Measurements from ENCODE around the gene SLC6A4. TPM values are rescaled to one million over a fixed set of nuclear protein-coding genes. Genes with fewer than 3 reads are reported as not detected.

The SLC6A4 gene
- 140 TPM for total RNA-seq
- long read RNA-seq, full-length matches to known transcripts, result 31 of 124 reads
- long read RNA-seq, partial matches to known transcripts, result 62 of 124 reads
- long read RNA-seq, other reads (novel, unspliced or antisense), result 31 of 124 reads

- H3K4me1 ChIP-seq, result peaks cover 36% of the 10 kb centered on the region
- intact Hi-C loops (cut with DNase I), result no loop called here
Observed at GRCh38 chr17:30235386-30236296, at the start of gene SLC6A4. SLC6A4 (minus strand) TSS chr17:30235697; CDS start chr17:30221958, 13,739 bp downstream.

GRCh38 chr17:30279156-30279555 lies 43.7 kb upstream of the SLC6A4 start:
- Histone ChIP-seq H3K4me1 (no peaks in the 10 kb centered on the region), H3K9me3 (no peaks in the 10 kb centered on the region)
- intact Hi-C loops (cut with DNase I), result no loop called here

More at GRCh38 chr17:30235386-30236296, at the start of gene SLC6A4:
- Histone ChIP-seq H3K36me3 (no peaks in the 10 kb centered on the region), H3K4me3 (peak within 1 kb of the TSS; percentile 47), H3K9me3 (no peaks in the 10 kb centered on the region), H3K27me3 (ENCODE audit: low read depth) (peaks cover 42% of the 10 kb centered on the region), H3K27ac (peak within 1 kb of the TSS; percentile 78)
- DNase-seq, result peak; percentile 48
- no peak for TF ChIP-seq CTCF (IDR thresholded peaks at IDR 0.05)
- ATAC-seq, result peak; percentile 48 to 73

GRCh38 chr17:30278032-30278431 lies 42.5 kb upstream of the SLC6A4 start:
- TF ChIP-seq CTCF (IDR thresholded peaks at IDR 0.05), result peak; percentile 54
- DNase-seq (no peak), ATAC-seq (peak in 1 of 2 donors; percentile 54)
- Histone ChIP-seq H3K9me3 (no peaks in the 10 kb centered on the region), H3K27me3 (ENCODE audit: low read depth) (no peaks in the 10 kb centered on the region), H3K4me1 (no peaks in the 10 kb centered on the region), H3K36me3 (peaks cover 58% of the 10 kb centered on the region), H3K27ac (no peak overlapping the region), H3K4me3 (no peak overlapping the region)
- intact Hi-C loops (cut with DNase I), result no loop called here

More at GRCh38 chr17:30279156-30279555, 43.7 kb upstream of the SLC6A4 start:
- Histone ChIP-seq H3K27me3 (ENCODE audit: low read depth) (no peaks in the 10 kb centered on the region), H3K36me3 (peaks cover 57% of the 10 kb centered on the region), H3K4me3 (no peak overlapping the region), H3K27ac (no peak overlapping the region)
- no peak for TF ChIP-seq CTCF (IDR thresholded peaks at IDR 0.05)
- no peak for ATAC-seq
- no peak for DNase-seq

GRCh38 chr17:30275911-30276310 lies 40.4 kb upstream of the SLC6A4 start:
- Histone ChIP-seq H3K27ac (no peak overlapping the region), H3K27me3 (ENCODE audit: low read depth) (no peaks in the 10 kb centered on the region), H3K4me1 (no peaks in the 10 kb centered on the region), H3K36me3 (peaks cover 64% of the 10 kb centered on the region), H3K4me3 (no peak overlapping the region), H3K9me3 (no peaks in the 10 kb centered on the region)
- DNase-seq (no peak), ATAC-seq (no peak)
- intact Hi-C loops (cut with DNase I), result no loop called here
- TF ChIP-seq CTCF (IDR thresholded peaks at IDR 0.05), result no peak

GRCh38 chr17:30274887-30275286 lies 39.4 kb upstream of the SLC6A4 start:
- intact Hi-C loops (cut with DNase I), result no loop called here
- no peak for TF ChIP-seq CTCF (IDR thresholded peaks at IDR 0.05)
- Histone ChIP-seq H3K36me3 (peaks cover 64% of the 10 kb centered on the region), H3K4me3 (no peak overlapping the region), H3K27me3 (ENCODE audit: low read depth) (no peaks in the 10 kb centered on the region), H3K9me3 (no peaks in the 10 kb centered on the region), H3K27ac (no peak overlapping the region), H3K4me1 (no peaks in the 10 kb centered on the region)
- no peak for DNase-seq
- no peak for ATAC-seq
